AG09319 (cell line): ENCODE measurements around the gene PUS10.
"Not testable (repeated sequence)": the region's sequence is repeated elsewhere in the genome, so short reads cannot be mapped to it uniquely, and the experiment has no call there.

Source experiments
- DNase-seq: peaks from one replicate; pipeline ENCODE4 v3.0.0-alpha.2; 2010; ENCODE audit warnings: low read depth; ENCODE audit errors: extremely low read depth
- CTCF ChIP-seq: IDR thresholded peaks from 2 replicates; pipeline ENCODE4 v1.5.1; 2011; ENCODE audit warnings: low read depth, mild to moderate bottlenecking, inconsistent platforms, low read length, moderate library complexity

PUS10 gene

GRCh38 chr2:60989259-60989658 lies 28.8 kb downstream of the PUS10 start:
- no peak for TF ChIP-seq CTCF
- no peak for DNase-seq

GRCh38 chr2:60987656-60988055 lies 30.4 kb downstream of the PUS10 start:
- not testable (repeated sequence) for DNase-seq

GRCh38 chr2:60987041-60987440 lies 31.0 kb downstream of the PUS10 start:
- DNase-seq, result no peak

GRCh38 chr2:60984720-60985119 lies 33.3 kb downstream of the PUS10 start:
- TF ChIP-seq CTCF, result no peak
- DNase-seq, result no peak

More at GRCh38 chr2:60987041-60987440, 31.0 kb downstream of the PUS10 start:
- TF ChIP-seq CTCF, result no peak

- DNase-seq, result not testable (repeated sequence)
Measured at GRCh38 chr2:60982066-60982465, 36.0 kb downstream of the PUS10 start.

GRCh38 chr2:60980071-60980815 lies 37.8 kb downstream of the PUS10 start:
- TF ChIP-seq CTCF, result no peak
- DNase-seq, result no peak

- no peak for TF ChIP-seq CTCF
- no peak for DNase-seq
Measured at GRCh38 chr2:60979231-60979630, 38.8 kb downstream of the PUS10 start.

GRCh38 chr2:60977562-60977895 lies 40.5 kb downstream of the PUS10 start:
- DNase-seq, result no peak
- TF ChIP-seq CTCF, result no peak
